ENCODE measurements around the gene TSLP. TPM values are rescaled to one million over a fixed set of nuclear protein-coding genes. Genes with fewer than 3 reads are reported as not detected.

TSLP gene
- 3.7 TPM for total RNA-seq
- long read RNA-seq, transcript TSLP-202 (2 exons, 2,411 nt): major isoform, 6 of 8 reads
- long read RNA-seq, partial matches to known transcripts: 0 of 8 reads
- long read RNA-seq, other reads (novel, unspliced or antisense): 2 of 8 reads

DNA sequence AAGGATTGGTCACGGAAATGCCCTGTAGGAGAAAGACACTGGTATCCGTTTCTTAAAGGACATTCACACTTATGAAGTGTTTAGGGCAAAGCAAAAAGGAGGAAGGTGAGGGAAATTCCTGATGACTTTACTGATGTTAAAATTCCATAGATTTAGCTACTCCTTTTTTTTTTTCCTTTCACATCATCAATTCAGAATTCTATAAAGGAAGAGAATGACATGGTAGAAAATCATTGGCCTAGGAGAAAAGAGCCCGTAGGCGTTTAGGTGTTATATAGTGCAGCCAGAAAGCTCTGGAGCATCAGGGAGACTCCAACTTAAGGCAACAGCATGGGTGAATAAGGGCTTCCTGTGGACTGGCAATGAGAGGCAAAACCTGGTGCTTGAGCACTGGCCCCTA lies at the start of gene TSLP:
TSLP (plus strand) TSS at position 301 of the 400 bp plus-strand sequence. CDS start 178 bp downstream, outside the sequence.
- intact Hi-C loops (cut with DNase I): no loop called here
- no peak for DNase-seq (ENCODE audit: low spot score)

DNA sequence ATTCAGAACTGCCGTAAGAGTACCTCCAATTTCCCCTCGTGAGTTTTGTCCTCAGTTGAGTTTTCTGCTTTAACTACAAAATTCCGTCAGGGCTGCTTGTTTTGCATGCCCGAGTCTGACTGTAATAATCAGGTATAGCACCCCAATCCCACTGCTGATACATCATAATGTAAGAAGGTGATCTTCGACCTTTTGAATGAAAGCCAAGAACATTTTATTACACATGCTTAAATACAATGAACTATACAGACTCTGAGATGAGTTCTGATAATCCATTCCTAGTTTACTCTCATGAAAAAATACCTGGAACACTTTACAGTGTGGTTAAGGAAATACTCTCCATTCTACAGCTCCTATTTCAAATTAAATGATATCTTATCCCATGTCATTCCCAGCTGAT lies 49.2 kb upstream of the TSLP start:
- intact Hi-C loops (cut with DNase I): no loop called here
- no peak for DNase-seq (ENCODE audit: low spot score)

DNA sequence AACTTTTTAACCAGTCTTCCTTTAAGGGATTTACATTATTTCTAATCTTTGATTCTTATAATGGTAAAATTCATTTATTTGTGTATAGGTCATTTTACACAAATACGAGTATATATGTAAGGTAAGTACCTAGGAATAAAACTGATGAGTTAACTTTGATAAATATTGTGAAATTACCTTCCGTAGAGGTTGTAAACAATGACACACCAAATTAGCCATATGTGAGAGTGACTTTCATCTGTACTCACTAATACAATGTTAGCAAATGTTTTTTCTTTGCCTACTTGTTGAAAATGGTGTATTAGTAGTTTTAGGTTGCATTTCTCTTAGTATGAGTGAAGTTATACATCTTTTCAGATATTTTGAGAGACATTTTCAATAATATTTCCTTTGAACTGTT lies 42.6 kb upstream of the TSLP start:
- intact Hi-C loops (cut with DNase I): no loop called here
- DNase-seq (ENCODE audit: low spot score): no peak

DNA sequence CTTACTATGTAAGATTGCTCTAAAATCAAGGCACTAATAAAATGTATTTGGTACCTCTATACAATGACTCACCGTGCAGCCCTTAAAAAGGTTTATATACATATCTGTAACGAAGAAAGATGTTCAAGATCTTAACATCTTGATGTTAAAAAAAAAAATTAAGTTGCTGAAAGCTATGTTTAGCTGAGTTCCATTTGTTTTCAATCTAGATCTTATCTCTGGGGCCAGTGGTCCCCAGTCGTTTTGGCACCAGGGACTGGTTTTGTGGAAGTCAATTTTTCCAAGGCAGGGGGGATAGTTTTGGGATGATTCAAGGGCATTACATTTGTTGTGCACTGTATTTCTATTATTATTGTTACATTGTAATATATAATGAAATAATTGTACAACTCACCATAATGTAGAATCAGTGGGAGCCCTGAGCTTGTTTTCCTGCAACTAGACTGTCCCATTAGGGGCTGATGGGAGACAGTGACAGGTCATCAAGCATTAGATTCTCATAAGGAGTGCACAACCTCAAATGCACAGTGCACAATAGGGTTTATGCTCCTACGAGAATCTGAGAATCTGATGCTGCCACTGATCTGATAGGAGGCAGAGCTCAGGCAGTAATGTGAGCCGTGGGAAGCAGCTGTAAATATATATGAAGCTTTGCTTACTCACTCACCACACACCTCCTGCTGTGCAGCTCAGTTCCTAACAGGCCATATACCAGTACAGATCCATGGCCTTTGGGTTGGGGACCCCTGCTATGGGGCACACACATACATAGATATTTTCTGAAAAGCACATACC lies 27.6 kb upstream of the TSLP start:
- intact Hi-C loops (cut with DNase I): no loop called here
- DNase-seq (ENCODE audit: low spot score): no peak

DNA sequence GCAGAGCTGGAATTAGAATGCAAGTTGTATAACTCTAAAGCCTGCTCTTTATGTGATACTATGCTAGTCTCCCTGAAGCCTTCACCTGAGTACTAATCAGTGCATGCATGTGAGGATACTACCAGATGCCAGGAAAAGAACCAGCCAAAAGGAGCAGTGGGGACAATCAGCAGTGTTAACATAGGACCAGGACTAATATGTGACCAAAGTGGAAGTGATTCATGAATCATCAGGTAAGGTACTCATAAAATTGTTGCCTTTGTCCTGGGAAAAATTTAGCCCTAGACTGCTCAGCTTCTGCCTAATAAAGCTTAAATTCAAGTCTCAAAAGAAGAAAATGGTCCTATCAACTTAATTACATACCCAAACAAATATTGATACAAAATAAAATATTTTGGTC lies 13.4 kb upstream of the TSLP start:
- DNase-seq (ENCODE audit: low spot score): no peak
- intact Hi-C loops (cut with DNase I): no loop called here

DNA sequence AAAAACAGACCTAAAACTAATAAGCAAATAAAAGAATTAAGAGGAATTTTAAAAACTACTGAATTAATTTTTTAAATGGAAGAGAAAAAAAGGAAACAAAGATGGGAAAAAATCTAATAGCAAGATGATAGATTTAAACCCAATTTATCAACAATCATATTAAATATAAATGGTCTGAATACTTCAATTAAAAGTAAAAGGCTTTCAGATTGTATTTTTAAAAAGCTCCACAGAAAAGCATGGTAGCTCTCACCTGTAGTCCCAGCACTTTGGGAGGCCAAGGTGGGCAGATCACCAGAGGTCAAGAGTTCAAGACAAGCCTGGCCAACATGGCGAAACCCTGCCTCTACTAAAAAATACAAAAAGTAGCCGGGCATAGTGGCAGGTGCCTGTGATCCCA lies 11.3 kb upstream of the TSLP start:
- no peak for DNase-seq (ENCODE audit: low spot score)
- intact Hi-C loops (cut with DNase I): no loop called here

DNA sequence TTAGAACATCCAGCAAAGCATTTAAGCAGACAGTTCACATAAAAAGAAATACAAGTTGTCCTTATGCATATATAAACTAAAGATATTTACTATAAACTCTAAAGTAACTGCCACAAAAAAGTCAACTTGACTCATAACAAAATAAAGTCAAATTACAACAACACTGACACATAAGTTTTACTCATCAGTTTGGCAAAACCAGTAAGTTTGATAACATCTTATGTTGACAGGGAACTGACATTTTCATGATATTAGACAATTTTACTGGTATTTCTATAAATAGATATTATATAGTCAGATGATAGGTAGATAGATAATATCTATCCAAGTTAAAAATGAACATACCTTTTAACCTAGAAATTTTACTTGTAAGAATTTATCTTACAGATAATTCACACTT lies 9.9 kb upstream of the TSLP start:
- DNase-seq (ENCODE audit: low spot score): no peak
- intact Hi-C loops (cut with DNase I): no loop called here

DNA sequence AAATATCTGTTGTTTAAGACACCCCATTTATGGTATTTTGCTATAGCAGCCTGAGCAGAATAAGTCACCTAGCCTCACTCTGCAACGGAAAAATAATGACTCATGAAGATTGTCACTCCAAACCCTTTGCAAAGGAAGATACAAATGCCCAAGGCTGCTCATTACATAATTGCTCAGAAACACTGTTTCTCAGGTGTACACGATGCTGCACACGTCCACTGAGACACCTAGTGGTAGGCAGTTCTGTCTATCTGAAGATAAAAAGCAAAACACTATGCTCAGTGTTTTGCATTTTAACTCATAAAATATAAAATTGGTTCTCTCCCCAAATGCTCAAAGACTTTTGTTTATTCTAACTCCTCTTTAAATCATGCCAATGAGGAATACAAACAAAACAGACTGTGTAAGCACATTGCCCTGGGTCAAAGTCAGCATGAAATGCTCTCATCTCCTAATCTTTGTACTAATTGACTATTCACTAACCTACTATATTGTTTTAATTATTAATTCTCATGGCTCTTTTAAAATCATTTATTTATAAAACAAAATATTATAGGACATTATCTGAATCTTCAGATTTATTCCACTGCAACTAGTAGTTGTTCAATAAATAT lies 7.7 kb upstream of the TSLP start:
- DNase-seq (ENCODE audit: low spot score): no peak
- intact Hi-C loops (cut with DNase I): no loop called here

DNA sequence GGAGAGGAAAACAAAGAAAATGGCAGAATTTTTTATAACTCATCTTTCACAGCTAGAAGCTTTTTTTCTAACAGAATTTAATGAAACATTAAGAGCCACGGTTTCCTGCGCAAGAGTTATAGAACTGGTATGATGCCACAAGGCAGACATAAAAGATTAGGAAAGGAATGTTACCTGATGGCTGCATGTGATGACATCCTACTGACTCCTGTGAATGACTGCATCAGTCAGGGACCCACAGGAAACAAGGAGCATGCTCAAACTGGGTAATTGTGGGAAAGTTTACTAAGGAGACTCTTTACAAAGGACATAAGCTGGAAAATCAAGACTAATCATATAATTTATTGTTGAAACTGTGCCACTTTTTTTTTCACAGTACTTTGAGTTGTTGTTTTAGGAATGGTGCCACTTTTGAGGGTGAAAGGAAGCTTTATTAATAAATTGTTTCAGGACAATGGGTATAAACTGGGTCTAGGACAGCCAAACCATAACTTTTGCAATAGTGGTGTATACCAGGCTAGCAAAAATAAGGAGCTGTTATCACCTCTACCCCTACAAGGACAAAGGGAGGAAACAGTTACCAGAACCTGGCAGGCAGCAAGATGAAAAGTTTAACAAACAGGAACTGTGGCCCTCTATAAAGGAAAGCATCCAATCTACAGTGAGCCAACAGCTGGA lies 5.1 kb upstream of the TSLP start:
- DNase-seq (ENCODE audit: low spot score): no peak
- intact Hi-C loops (cut with DNase I): loop anchor here (5.0 kb wide), 1 partner anchor 309 kb away; no protein-coding TSS in a partner anchor

DNA sequence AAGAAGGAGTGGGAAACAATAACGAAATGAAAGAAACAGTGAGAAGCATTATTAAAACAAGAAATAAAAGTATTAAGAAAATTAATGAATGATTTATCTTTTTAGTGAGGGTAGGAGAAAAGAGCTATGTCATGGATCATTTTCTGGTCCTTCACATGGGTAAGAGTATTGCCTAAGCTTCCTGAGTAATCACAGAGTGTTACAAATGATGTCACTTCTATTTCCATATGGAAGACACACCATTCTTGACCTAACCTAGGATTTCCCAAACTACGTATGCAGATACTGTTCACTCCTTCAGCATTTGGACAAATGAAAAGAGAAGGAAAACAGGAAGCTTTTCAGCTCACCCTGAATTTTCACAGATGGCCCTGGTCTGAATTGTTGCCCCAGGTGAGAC lies 3.3 kb upstream of the TSLP start:
- no peak for DNase-seq (ENCODE audit: low spot score)
- intact Hi-C loops (cut with DNase I): loop anchor here (5.0 kb wide), 1 partner anchor 311 kb away; no protein-coding TSS in a partner anchor

DNA sequence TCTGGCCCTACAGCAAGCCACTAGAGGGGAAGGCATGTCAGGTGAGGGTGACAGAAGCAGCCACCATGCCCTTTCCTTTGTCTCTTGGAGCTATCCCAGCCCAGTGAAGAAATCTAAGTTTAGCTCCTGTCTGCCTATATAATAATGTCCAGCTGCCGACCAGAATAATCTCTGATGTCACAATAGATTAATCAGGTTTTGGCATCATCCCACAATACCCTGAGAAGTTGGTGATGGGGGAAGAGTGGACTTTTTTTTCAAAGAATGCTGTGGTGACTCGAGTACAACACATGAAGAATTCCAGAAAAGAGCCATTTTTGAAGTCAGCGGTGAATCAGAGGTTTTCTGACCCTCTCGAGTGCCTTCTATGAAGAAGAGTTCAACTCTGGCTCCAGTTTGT lies 1.7 kb upstream of the TSLP start:
- intact Hi-C loops (cut with DNase I): loop anchor here (5.0 kb wide), 1 partner anchor 313 kb away; no protein-coding TSS in a partner anchor
- DNase-seq (ENCODE audit: low spot score): no peak

DNA sequence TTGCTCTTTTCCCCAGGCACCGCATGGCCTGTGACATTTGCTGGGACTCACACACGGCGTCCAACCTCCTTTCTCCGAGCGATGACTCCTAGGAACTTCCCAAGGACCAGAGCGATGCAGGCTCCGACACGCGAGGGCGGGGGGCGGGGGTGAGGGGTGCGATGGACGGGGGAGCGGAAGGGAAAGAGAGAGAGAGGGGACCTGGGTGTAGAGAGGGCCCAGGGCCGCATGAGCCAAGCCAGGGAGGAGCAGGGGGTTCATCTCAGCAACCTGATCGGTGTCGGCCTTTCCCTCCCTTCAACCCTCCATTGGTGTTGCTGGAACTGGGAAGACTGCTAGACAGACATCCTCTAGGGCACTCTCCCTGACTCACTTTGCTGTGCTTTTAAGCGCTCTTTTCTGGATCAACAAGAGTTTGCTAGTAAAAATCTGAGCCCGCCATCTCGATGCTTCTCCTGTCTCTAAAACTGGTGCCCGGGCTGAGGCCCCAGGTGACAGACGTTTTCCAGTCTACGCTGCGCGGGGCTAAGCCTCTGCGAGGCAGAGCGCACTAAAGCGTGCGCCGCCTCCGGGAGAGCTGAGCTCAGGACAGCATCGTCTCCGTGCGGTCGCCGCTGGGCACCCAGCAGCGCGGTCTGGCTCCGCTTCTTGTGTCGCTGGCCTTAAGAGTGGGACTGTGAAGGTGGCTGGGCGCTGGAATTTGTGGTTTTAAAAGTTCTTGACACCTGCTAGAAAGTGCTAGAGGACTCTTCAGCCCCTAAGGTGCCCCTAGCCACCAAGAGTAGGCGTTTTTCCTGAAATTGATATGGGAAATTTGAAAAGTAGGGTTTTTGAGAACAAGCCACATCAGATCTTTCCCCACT lies 1.0 kb upstream of the TSLP start:
- no peak for DNase-seq (ENCODE audit: low spot score)
- intact Hi-C loops (cut with DNase I): no loop called here

DNA sequence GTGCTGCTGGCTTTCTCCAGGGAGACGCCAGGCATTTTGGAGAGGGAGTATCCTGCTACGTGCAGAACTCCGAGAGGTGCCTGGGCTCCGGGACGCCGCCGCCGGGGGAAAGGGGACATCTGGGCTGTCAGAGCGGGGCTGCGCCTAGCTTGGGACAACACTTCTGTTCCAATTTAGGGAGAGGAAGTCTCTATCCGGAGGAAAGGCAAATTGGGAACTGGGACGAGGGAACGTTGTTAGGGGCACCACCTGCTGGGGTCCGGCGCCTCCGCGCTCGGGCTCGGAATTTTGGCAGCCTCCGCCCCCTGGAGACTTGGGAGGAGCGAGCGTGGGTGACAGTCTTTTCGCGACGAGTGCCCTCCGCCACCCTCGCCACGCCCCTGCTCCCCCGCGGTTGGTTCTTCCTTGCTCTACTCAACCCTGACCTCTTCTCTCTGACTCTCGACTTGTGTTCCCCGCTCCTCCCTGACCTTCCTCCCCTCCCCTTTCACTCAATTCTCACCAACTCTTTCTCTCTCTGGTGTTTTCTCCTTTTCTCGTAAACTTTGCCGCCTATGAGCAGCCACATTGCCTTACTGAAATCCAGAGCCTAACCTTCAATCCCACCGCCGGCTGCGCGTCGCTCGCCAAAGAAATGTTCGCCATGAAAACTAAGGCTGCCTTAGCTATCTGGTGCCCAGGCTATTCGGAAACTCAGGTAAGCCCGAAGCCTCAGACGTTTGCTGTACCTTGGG lies 1.6 kb downstream of the TSLP start:
- intact Hi-C loops (cut with DNase I): no loop called here
- DNase-seq (ENCODE audit: low spot score): peak; percentile 81

DNA sequence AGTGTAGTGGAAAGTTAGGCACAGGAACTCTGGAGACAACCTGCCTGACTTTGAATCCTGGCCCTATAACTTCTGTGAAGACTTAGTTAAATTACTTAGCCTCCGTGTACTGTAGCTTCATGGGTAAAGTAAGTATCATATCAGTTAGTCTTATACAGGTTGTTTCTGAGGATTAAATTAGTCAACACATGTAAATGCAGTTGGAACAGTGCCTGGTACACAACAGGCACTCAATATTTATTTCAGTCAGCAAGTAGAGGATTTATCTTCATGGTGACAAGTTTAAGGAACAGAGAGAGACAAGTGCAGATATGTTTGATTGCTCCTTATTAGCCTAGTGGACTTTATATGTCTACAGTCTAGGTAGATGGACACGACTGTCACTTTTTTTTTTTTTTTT lies 2.7 kb downstream of the TSLP start:
- intact Hi-C loops (cut with DNase I): no loop called here

DNA sequence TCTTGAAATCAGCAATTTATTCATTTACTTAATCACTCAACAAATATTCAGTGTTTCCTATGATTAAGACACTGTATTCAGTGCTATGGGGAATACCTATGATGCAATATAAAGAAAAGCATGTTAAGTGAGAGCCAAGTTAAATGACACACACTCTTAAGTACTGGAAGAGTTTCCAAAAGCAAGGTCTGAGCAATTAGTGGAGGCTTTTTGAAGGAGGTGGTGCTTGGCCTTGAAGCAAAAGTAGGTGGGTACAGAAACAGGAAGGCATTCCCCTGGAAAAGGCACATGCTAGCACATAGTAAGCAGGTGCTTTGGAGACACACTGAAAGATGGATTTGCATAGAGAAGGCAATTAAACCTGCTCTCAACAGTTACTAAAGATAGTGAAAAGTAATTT lies 4.0 kb downstream of the TSLP start:
- intact Hi-C loops (cut with DNase I): no loop called here
- DNase-seq (ENCODE audit: low spot score): no peak

More for the DNA sequence above, 2.7 kb downstream of the TSLP start:
- no peak for DNase-seq (ENCODE audit: low spot score)

DNA sequence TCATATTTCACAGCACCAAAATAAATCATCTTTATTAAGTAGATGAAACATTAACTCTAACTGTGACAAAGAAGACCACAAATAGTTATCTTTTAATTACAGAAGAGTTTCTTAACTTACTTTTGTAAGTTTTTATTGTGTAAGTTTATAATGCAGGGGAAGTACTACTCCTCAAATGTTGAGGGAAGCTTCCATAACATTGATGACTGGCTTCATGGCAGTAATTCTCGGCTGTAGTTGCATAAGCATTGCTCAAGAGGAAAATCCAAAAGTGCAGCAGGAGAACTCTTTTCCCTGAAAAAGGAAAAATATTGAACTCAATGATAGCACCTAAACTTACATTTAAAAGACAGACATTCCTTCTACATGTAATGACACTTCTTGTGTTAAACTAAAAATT lies 4.6 kb downstream of the TSLP start:
- intact Hi-C loops (cut with DNase I): no loop called here
- DNase-seq (ENCODE audit: low spot score): no peak

DNA sequence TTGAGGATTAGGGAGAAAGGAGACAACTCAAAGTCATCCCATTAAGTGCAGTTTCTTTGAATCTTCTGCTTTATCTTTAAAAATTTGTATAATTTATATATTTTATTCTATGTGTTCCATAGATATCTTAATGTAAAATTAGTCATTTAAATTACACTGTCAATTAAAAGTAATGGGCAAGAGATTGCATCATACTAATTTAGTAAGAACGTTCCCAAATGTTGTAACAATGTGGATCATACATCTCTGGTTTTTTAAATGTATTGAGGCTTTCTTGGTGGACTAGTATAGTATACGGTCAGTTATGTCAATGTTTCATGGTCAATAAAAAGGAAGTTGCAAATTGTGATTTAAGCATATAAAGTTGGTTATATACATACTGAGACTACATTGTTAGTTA lies 6.2 kb downstream of the TSLP start:
- intact Hi-C loops (cut with DNase I): no loop called here
- DNase-seq (ENCODE audit: low spot score): no peak

DNA sequence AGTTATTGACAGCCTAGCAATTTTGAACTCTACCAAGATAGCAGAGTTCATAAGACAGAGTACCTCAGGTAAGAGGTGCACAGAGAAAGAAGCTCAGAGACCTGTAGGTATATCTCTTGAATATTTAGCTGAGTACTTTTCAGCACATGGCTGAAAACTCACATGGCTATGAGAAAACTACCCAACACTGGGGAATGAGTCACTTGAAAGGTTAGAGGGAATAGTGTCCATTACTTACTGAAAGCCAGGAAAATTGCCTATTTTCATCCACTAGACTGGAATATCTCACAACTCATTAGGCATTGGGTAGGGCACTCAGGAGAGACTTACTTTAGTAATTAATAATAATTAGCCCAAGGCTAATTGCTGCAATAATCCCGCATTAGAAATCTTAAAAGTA lies 8.3 kb downstream of the TSLP start:
- intact Hi-C loops (cut with DNase I): no loop called here
- DNase-seq (ENCODE audit: low spot score): no peak

DNA sequence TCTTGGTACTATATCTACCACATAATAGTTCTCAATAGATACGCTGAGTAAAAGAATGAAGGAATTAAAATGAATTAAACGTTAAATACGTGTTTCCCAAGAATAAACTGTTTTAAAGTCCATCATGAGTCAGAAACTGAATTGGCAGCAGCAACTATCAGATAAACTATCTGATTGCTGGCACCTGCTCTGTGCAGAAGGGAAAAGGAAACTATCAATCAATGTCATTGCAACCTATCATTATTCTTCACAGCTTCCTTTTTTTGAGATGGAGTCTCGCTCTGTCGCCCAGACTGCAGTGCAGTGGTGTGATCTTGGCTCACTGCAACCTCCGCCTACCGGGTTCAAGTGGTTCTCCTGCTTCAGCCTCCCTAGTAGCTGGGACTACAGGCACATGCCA lies 11.8 kb downstream of the TSLP start:
- intact Hi-C loops (cut with DNase I): no loop called here
- no peak for DNase-seq (ENCODE audit: low spot score)
